Measurements from ENCODE around the gene TCF7L2. TPM values are rescaled to one million over a fixed set of nuclear protein-coding genes. Genes with fewer than 3 reads are reported as not detected.
A peak's percentile ranks its signal among the peaks of the same experiment; 100 is the strongest.

TCF7L2 gene
- total RNA-seq, 1 donor from 2014 or later, result 76.4 TPM

DNA sequence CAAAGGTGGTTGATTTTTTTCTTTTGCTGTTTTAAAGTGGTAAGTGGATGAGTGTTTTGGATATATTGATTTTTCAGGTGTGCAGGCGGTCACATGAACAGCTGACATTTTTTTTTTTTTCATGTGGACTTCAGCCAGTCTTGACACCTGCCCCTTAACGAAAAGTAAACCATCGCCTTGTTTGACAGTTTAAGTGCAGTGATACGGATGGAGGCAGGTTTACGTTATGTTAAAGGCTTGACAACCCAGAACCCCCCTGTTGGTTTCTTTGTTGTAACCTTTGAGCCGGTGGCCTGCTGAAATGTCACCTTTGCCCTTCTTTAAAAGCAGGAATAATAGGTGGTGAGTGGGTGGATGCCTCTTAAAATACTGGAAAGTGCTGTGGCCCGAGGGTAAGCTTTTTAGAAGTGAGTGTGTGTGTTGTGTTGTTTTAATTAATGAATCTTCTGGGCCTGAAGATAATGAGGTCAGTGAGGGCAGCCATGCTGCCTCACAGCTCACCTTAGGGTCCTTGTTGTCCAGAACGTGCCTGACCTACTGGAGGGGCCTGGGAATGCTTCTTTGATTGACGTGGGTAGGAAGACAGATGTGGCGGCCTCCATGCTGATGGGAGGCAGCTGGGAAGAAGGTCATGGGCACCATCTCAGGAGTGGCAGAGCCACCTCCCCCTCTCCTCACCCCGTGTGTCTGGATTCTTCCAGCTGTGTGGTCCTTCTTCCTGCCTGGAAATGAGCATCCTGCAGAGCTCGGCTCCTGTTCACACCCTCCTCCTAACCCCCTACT, 69.8 kb downstream of the TCF7L2 start:
- TF ChIP-seq CTCF (IDR thresholded peaks at IDR 0.05; ENCODE audit: unreplicated experiment), result no peak
- Mint-ChIP-seq H3K9me3 (no peaks in the 10 kb centered on the region), H3K4me1 (peaks cover 31% of the 10 kb centered on the region), H3K27ac (peak overlapping the region; percentile 4), H3K36me3 (no peaks in the 10 kb centered on the region), H3K4me3 (no peak overlapping the region), H3K27me3 (ENCODE audit: low read depth) (no peaks in the 10 kb centered on the region)
- no peak for DNase-seq (ENCODE audit: low spot score in 2 of 2, unreplicated experiment in 2 of 2)

- DNase-seq (ENCODE audit: low spot score in 2 of 2, unreplicated experiment in 2 of 2), result no peak
- Mint-ChIP-seq H3K36me3 (no peaks in the 10 kb centered on the region), H3K4me1 (peaks cover 31% of the 10 kb centered on the region), H3K9me3 (no peaks in the 10 kb centered on the region), H3K27ac (peak overlapping the region; percentile 4), H3K4me3 (no peak overlapping the region), H3K27me3 (ENCODE audit: low read depth) (no peaks in the 10 kb centered on the region)
- no peak for TF ChIP-seq CTCF (IDR thresholded peaks at IDR 0.05; ENCODE audit: unreplicated experiment)
Measured at GRCh38 chr10:113020475-113020753, 70.4 kb downstream of the TCF7L2 start.

GRCh38 chr10:113020838-113021237, 70.8 kb downstream of the TCF7L2 start:
- Mint-ChIP-seq H3K9me3 (no peaks in the 10 kb centered on the region), H3K4me3 (no peak overlapping the region), H3K4me1 (peaks cover 31% of the 10 kb centered on the region), H3K36me3 (no peaks in the 10 kb centered on the region), H3K27me3 (ENCODE audit: low read depth) (no peaks in the 10 kb centered on the region), H3K27ac (no peak overlapping the region)
- no peak for TF ChIP-seq CTCF (IDR thresholded peaks at IDR 0.05; ENCODE audit: unreplicated experiment)
- DNase-seq (ENCODE audit: low spot score in 2 of 2, unreplicated experiment in 2 of 2), result no peak

DNA sequence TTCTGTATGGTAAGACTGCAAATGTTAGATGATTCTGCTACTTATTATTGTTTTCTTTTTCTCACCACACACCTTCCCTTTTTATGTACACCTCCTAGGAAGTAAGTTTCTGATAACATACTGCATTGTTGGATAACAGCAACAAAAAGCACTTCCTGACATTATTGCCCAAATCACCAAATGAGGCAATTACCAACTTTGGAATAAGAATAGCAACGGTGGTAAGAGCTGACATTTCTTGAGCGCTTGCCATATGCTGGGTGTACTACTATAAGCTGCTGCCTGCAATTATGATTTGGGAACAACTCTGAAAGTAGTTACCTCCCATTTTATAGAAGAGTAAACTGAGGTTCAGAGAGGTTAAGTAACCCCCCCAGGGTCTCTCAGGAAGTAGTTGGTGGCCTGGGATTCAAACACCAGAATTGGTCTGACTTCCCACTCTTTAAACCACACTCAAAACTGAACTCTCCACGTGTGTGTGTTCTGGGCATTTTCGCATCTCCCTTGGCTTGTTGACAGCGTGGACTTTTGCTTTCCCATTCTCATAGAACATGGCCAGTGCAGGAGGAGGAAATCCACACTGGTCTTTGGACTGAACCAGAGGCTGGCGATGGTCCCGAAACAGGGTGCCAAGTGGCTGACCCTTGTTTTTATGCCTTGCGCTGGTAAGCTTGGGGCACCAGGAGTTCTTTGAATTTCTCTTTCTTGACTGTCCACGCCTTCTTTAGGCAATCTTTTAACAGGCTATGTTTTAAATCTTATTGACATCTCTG, 71.4 kb downstream of the TCF7L2 start:
- Mint-ChIP-seq H3K4me3 (no peak overlapping the region), H3K27me3 (ENCODE audit: low read depth) (no peaks in the 10 kb centered on the region), H3K36me3 (no peaks in the 10 kb centered on the region), H3K27ac (no peak overlapping the region), H3K9me3 (no peaks in the 10 kb centered on the region), H3K4me1 (peaks cover 30% of the 10 kb centered on the region)
- no peak for TF ChIP-seq CTCF (IDR thresholded peaks at IDR 0.05; ENCODE audit: unreplicated experiment)
- DNase-seq (ENCODE audit: low spot score in 2 of 2, unreplicated experiment in 2 of 2), result no peak

DNA sequence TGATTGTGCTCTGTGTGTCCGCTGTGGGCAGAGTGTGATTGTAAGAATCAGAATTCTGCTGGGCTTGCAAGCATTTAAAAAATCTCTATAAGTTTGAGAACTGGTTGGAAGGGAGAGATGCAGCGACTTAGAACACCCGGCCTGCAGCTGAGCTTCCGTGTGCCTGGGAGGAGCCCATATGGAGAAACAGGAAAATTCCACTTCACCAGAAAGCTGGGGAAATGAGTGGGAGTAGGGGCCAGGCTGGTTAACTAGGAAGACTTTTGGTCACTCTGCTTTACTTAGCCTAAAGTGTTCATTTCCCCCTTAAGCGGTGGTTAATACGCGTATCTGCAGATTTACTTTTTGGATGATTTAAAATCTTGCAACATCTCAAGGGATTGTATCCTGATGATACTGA, 72.2 kb downstream of the TCF7L2 start:
- no peak for TF ChIP-seq CTCF (IDR thresholded peaks at IDR 0.05; ENCODE audit: unreplicated experiment)
- Mint-ChIP-seq H3K27me3 (ENCODE audit: low read depth) (no peaks in the 10 kb centered on the region), H3K27ac (peak overlapping the region; percentile 63), H3K4me1 (peaks cover 38% of the 10 kb centered on the region), H3K4me3 (no peak overlapping the region), H3K9me3 (no peaks in the 10 kb centered on the region), H3K36me3 (no peaks in the 10 kb centered on the region)
- DNase-seq (ENCODE audit: low spot score in 2 of 2, unreplicated experiment in 2 of 2), result no peak

All from mesothelial cell of epicardium (in vitro differentiated cells).